CD4-positive, alpha-beta T cell treated with Interleukin-15 for 1 hour (primary cell): ENCODE results near the gene TSPEAR.
"Not testable (repeated sequence)": the region's sequence is repeated elsewhere in the genome, so short reads cannot be mapped to it uniquely, and the experiment has no call there.

ENCODE experiments used
- DNase-seq: peaks from one replicate; pipeline ENCODE4 v3.0.0-alpha.2; 2020

The TSPEAR gene

GRCh38 chr21:44580231-44580821 is 131.0 kb downstream of the TSPEAR start, which contains the start of gene KRTAP10-5:
Gene KRTAP10-5 (minus strand): TSS chr21:44580604. CDS start chr21:44580578, 26 bp downstream.
- not testable (repeated sequence) for DNase-seq

GRCh38 chr21:44579833-44580144 is 131.6 kb downstream of the TSPEAR start:
- DNase-seq: no peak

- DNase-seq: no peak
Observed at GRCh38 chr21:44579056-44579832, 132.1 kb downstream of the TSPEAR start.

- DNase-seq: no peak
Observed at GRCh38 chr21:44578371-44579055, 132.9 kb downstream of the TSPEAR start.

GRCh38 chr21:44576025-44576420 is 135.3 kb downstream of the TSPEAR start:
- DNase-seq: no peak

GRCh38 chr21:44575307-44576024 is 135.9 kb downstream of the TSPEAR start:
- no peak for DNase-seq

GRCh38 chr21:44574457-44575306 is 136.7 kb downstream of the TSPEAR start:
- DNase-seq: no peak

GRCh38 chr21:44573630-44574456 is 137.5 kb downstream of the TSPEAR start, which contains the start of gene KRTAP10-4:
Gene KRTAP10-4 (plus strand): TSS chr21:44573729. CDS start chr21:44573759, 30 bp downstream.
- not testable (repeated sequence) for DNase-seq

- DNase-seq: no peak
Observed at GRCh38 chr21:44572959-44573583, 138.3 kb downstream of the TSPEAR start.

GRCh38 chr21:44571844-44572782 is 139.3 kb downstream of the TSPEAR start:
- no peak for DNase-seq

- no peak for DNase-seq
Observed at GRCh38 chr21:44571296-44571695, 140.1 kb downstream of the TSPEAR start.

GRCh38 chr21:44569861-44570517 is 141.4 kb downstream of the TSPEAR start:
- DNase-seq: no peak

- DNase-seq: no peak
Observed at GRCh38 chr21:44568667-44569556, 142.5 kb downstream of the TSPEAR start.

- DNase-seq: no peak
Observed at GRCh38 chr21:44568261-44568660, 143.1 kb downstream of the TSPEAR start.

GRCh38 chr21:44567481-44568171 is 143.7 kb downstream of the TSPEAR start:
- no peak for DNase-seq

- DNase-seq: no peak
Observed at GRCh38 chr21:44566403-44566802, 145.0 kb downstream of the TSPEAR start.

GRCh38 chr21:44564886-44565598 is 146.3 kb downstream of the TSPEAR start:
- DNase-seq: no peak
